ENCODE results near the gene RNF130. TPM values are rescaled to one million over a fixed set of nuclear protein-coding genes. Genes with fewer than 3 reads are reported as not detected.

RNF130 gene
- total and polyA plus RNA-seq, 2 of the 13 experiments (the other 11 are each of a cell fraction or from before 2014, with no cell fraction given), result 28.2 to 28.3 TPM

DNA sequence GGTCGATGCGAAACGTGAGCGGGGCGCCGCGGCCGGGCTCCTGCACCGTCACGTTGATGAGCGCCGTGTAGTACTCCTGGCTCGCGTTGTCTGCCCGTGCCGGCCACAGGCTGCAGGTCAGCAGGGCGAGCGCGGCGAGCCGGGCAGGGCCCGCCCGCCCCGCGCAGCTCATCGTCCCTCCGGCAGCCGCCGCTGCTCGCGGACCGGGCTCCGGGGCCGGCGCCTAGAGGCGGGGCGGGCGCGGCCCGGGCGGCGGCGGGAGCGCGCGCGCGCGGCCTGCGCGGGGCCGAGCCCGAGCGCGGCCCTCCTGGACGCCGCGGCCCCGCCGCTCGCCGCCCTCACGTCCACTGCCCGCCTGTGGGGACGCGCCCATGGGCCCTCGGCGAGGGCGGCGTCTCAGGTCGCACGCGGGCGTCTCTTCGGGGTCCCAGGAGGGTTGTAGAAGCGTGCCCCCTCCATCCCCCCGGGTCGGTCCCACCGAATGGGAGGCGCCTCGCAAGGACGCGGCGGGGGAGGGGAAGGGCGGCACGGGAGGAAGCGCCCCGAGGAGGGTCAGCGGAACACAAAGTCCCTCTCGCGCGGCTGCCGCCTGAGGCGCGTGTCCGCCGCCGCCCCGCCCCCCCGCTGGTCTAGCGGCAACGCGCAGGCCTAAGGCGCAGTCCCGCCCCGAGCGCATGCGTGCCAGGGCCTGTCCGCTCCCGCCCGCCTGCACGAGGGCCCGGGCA is at the start of gene RNF130 (continued):
- TF ChIP-seq ZNF317 (CRISPR knock-in tag; IDR thresholded peaks at IDR 0.05), result no peak; the same call in 1 of the 2 replicates
- TF ChIP-seq, protein P1, sequence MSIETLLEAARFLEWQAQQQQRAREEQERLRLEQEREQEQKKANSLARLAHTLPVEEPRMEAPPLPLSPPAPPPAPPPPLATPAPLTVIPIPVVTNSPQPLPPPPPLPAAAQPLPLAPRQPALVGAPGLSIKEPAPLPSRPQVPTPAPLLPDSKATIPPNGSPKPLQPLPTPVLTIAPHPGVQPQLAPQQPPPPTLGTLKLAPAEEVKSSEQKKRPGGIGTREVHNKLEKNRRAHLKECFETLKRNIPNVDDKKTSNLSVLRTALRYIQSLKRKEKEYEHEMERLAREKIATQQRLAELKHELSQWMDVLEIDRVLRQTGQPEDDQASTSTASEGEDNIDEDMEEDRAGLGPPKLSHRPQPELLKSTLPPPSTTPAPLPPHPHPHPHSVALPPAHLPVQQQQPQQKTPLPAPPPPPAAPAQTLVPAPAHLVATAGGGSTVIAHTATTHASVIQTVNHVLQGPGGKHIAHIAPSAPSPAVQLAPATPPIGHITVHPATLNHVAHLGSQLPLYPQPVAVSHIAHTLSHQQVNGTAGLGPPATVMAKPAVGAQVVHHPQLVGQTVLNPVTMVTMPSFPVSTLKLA (IDR thresholded peaks at IDR 0.05), result 0 out of 2 replicates have a peak, but pooled peaks have one; percentile 12
- TF ChIP-seq, protein P2, sequence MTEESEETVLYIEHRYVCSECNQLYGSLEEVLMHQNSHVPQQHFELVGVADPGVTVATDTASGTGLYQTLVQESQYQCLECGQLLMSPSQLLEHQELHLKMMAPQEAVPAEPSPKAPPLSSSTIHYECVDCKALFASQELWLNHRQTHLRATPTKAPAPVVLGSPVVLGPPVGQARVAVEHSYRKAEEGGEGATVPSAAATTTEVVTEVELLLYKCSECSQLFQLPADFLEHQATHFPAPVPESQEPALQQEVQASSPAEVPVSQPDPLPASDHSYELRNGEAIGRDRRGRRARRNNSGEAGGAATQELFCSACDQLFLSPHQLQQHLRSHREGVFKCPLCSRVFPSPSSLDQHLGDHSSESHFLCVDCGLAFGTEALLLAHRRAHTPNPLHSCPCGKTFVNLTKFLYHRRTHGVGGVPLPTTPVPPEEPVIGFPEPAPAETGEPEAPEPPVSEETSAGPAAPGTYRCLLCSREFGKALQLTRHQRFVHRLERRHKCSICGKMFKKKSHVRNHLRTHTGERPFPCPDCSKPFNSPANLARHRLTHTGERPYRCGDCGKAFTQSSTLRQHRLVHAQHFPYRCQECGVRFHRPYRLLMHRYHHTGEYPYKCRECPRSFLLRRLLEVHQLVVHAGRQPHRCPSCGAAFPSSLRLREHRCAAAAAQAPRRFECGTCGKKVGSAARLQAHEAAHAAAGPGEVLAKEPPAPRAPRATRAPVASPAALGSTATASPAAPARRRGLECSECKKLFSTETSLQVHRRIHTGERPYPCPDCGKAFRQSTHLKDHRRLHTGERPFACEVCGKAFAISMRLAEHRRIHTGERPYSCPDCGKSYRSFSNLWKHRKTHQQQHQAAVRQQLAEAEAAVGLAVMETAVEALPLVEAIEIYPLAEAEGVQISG (CRISPR knock-in tag; IDR thresholded peaks at IDR 0.05), result peak; percentile 88
- TF ChIP-seq, protein P3, sequence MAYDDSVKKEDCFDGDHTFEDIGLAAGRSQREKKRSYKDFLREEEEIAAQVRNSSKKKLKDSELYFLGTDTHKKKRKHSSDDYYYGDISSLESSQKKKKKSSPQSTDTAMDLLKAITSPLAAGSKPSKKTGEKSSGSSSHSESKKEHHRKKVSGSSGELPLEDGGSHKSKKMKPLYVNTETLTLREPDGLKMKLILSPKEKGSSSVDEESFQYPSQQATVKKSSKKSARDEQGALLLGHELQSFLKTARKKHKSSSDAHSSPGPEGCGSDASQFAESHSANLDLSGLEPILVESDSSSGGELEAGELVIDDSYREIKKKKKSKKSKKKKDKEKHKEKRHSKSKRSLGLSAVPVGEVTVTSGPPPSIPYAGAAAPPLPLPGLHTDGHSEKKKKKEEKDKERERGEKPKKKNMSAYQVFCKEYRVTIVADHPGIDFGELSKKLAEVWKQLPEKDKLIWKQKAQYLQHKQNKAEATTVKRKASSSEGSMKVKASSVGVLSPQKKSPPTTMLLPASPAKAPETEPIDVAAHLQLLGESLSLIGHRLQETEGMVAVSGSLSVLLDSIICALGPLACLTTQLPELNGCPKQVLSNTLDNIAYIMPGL (CRISPR knock-in tag; IDR thresholded peaks at IDR 0.05; ENCODE audit: borderline replicate concordance in 1 of 2, low read depth in 1 of 2), result peak in 1 of 2 experiments; percentile 89
- 0 out of 2 replicates have a peak, but pooled peaks have one; percentile 27 for TF ChIP-seq SIX1 (CRISPR knock-in tag; IDR thresholded peaks at IDR 0.05; ENCODE audit: borderline replicate concordance)
- no peak for TF ChIP-seq MATR3 (CRISPR knock-in tag; IDR thresholded peaks at IDR 0.05)
- TF ChIP-seq, protein P4, sequence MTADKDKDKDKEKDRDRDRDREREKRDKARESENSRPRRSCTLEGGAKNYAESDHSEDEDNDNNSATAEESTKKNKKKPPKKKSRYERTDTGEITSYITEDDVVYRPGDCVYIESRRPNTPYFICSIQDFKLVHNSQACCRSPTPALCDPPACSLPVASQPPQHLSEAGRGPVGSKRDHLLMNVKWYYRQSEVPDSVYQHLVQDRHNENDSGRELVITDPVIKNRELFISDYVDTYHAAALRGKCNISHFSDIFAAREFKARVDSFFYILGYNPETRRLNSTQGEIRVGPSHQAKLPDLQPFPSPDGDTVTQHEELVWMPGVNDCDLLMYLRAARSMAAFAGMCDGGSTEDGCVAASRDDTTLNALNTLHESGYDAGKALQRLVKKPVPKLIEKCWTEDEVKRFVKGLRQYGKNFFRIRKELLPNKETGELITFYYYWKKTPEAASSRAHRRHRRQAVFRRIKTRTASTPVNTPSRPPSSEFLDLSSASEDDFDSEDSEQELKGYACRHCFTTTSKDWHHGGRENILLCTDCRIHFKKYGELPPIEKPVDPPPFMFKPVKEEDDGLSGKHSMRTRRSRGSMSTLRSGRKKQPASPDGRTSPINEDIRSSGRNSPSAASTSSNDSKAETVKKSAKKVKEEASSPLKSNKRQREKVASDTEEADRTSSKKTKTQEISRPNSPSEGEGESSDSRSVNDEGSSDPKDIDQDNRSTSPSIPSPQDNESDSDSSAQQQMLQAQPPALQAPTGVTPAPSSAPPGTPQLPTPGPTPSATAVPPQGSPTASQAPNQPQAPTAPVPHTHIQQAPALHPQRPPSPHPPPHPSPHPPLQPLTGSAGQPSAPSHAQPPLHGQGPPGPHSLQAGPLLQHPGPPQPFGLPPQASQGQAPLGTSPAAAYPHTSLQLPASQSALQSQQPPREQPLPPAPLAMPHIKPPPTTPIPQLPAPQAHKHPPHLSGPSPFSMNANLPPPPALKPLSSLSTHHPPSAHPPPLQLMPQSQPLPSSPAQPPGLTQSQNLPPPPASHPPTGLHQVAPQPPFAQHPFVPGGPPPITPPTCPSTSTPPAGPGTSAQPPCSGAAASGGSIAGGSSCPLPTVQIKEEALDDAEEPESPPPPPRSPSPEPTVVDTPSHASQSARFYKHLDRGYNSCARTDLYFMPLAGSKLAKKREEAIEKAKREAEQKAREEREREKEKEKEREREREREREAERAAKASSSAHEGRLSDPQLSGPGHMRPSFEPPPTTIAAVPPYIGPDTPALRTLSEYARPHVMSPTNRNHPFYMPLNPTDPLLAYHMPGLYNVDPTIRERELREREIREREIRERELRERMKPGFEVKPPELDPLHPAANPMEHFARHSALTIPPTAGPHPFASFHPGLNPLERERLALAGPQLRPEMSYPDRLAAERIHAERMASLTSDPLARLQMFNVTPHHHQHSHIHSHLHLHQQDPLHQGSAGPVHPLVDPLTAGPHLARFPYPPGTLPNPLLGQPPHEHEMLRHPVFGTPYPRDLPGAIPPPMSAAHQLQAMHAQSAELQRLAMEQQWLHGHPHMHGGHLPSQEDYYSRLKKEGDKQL (CRISPR knock-in tag; IDR thresholded peaks at IDR 0.05; ENCODE audit: low read depth), result peak; percentile 56; the same call in 1 of the 2 replicates
- peak; percentile 96 for TF ChIP-seq ZNF441 (CRISPR knock-in tag; IDR thresholded peaks at IDR 0.05; ENCODE audit: borderline replicate concordance)
- TF ChIP-seq ZNF331 (CRISPR knock-in tag; IDR thresholded peaks at IDR 0.05), result peak; percentile 96
- TF ChIP-seq HOXD1 (CRISPR knock-in tag; IDR thresholded peaks at IDR 0.05), result peak; percentile 89; the same call in 1 of the 2 replicates
- TF ChIP-seq ZNF337 (CRISPR knock-in tag; IDR thresholded peaks at IDR 0.05; ENCODE audit: borderline replicate concordance, low read depth), result peak; percentile 96; the same call in 1 of the 2 replicates
- TF ChIP-seq ZNF335 (CRISPR knock-in tag; IDR thresholded peaks at IDR 0.05), result peak; percentile 81
- TF ChIP-seq KDM5B (CRISPR knock-in tag; IDR thresholded peaks at IDR 0.05; ENCODE audit: borderline replicate concordance), result peak; percentile 98
- TF ChIP-seq ATM (IDR thresholded peaks at IDR 0.05; ENCODE audit: borderline replicate concordance), result no peak
- peak; percentile 70; the same call in 1 of the 2 replicates for TF ChIP-seq ZNF776 (CRISPR knock-in tag; IDR thresholded peaks at IDR 0.05)
